Activated CD4-positive, CD25-positive, alpha-beta regulatory T cell (primary cell): Measurements from ENCODE around the gene ATP4A.
A peak's percentile ranks its signal among the peaks of the same experiment; 100 is the strongest.

ENCODE experiments used
- DNase-seq, 4 experiments: peaks; one replicate each; lab custom pipeline; 2025; lab: John Stamatoyannopoulos, UW

ATP4A gene

DNA sequence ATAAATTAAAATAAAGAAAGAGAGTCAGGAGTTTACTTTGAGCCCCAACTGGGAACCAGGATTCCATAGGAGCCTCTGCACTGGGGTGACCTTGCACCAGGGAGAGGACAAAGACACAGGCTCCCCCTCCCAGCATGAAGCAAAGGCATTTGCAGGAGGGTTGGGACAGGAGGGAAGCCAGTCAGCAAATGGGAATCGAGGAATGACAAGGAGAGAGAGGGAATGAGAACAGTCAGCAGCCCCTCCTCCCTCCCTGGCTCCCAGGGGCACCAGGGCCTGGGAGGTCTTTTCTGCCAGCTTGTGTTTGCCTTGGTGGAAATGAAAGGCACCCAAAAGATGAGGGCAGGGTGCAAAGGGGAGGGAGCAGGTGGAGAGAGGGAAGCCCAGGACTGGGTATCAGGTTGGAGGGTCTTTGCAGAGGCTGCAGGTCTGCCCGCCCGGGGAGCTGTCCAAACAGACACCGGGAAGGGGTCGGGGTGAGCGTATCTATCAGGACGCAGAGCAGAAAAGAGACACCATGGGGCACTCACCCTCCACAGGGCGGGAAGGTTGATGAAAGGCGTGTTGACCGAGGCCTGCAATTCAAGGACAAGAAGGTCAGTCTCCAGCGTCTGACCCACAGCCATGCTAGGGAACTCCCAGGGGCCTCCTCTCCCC, 39.1 kb downstream of the ATP4A start:
- no peak for DNase-seq

DNA sequence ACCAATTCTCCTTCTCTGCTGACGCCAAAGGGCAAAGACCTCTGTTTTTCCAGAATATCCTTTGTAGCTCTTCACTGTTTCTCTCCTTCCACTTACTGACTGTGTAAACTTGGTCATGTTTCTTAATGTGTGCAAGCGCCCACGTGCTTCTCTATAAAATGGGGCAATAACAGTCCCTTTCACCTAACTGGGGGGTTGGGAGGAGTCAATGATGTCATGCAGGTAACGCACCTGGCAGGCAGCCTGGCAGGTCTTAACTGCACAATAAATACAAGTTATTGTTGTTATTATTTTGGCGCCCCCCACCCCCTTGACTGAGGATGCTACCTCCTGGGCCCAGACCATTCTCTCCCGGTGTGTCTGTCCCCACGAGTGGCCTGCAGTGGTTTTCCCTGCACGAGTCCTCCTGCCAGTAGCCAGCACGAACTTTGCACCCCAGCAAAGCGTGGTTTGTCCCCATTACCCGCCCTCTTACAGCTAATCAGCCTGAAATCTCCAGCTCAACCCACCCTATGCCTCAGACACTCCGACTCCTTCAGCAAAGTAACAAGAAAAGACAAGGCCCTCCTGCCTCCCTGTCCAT, 40.6 kb downstream of the ATP4A start:
- no peak for DNase-seq

DNA sequence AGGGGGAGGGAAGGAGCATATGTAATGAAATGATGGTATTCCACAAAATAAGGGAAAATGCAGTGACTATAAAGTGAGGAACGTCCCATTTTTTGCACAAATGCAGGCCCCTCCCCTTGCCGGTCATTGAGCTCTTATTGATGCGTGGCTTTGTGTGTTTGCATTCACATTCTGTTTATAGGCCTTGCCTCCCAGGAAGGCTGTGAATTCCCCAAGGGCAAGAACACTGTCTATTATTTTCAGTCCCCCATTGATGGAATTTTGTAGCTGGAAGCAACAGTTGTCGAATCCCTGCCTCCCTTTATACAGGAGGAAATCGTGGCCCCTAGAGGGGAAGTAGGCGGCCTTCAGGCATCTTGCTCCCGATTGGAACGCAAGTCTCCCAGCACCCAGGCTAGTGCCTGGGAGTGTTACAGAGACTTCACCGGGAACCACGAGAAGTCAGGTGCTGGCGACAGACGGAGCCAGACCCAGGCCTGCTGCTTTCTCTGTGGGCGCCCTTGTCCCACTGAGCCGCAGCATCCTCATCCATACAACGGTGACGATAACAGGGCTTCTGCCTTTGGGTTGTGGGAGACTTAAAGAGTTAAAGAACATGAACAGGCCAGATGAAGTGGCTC, 42.2 kb downstream of the ATP4A start:
- no peak for DNase-seq

DNA sequence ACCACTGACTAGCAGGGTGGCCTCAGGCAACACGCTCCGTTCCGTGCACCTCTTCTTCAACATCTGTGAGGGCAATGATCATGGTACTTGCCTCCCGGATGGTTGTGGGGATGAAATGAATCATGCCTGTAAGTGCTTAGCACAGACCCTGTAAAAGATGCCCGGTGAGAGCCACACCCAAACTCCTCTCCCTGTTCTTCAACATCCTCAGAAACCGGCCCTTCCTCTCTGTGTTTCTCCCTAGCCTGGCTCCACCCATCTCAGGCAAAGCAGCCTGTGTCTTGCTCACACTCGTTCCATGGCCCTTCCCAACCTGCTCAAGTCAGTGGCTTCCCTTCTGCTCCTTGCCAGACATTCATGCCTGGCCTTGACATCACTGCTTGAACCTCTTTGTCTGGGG, 44.2 kb downstream of the ATP4A start:
- DNase-seq = no peak

DNA sequence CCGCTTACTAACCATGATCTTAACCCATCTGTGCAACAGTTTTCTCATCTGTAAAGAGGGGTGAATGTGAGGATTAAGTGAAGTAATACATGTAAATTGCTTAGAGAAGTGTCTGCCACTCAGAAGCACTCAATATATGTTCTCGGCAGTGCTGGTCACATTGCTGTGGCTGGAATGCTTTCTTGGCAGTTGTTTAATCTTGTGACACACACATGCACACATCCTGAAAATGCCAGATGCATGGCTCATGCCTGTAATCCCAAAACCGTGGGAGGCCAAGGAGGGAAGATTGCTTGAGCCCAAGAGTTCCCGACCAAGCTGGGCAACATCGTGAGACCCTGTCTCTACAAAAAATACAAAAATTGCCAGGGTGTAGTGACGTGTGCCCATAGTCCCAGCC, 45.1 kb downstream of the ATP4A start:
- DNase-seq = no peak

DNA sequence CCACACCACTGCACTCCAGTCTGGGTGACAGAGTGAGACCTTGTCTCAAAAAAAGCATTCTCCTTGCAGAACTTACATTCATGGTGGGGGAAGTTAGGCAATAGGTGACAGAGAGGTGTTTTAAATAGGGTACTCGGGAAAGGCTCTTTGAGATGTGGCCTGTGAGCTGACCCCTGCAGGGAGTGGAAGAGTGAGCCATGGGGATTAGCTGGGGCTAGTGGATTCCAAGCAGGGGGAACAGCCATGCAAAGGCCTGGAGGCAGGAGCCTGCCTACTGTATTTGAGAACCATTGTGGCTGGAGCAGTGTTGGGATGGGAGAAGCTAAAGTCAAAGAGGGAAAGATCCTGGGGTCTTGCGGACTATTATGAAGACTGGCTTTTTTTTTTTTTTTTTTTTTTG, 46.1 kb downstream of the ATP4A start:
- no peak for DNase-seq

DNA sequence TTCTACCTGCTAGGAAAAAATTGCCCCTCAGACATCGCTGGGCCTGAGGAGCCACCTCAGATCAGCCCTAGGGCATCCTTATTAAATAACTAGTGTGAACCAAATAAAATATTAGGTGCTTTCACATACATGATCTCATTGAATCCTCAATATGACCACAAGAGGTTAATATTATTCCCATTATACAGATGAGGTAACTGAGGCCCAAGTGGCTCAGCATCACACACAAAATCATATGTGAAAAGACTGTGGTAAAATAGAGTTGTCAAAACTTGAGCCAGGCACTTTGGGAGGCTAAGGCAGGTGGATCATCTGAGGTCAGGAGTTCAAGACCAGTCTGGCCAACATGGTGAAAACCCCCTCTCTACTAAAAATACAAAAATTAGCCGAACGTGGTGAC, 47.1 kb downstream of the ATP4A start:
- DNase-seq = no peak

DNA sequence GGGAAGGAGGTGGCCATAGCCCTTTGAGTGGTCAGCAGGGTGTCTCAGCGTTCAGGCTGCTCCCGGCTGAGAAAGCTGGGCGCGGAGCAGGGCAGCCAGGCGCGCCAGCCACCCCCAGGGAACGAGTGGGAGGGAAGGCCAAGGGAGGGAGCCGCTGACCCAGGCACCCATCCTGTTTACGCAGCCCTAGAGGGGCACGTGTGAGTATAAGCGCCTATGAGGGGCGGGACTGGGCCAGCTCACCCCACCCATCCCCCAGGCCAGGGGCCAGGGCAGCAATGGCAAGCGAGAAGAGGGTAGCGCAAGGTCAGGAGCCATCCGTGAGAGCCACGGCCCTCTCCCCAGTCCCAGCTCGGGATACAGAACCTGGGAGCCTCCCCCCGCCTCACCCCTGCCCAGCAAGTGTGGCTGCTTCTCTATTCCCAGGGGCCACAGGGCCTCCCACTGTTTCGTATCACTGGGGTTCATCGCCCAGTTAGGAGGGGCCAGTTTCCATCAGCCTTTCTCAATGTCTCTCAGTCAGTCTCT, 49.1 kb downstream of the ATP4A start:
- no peak for DNase-seq

DNA sequence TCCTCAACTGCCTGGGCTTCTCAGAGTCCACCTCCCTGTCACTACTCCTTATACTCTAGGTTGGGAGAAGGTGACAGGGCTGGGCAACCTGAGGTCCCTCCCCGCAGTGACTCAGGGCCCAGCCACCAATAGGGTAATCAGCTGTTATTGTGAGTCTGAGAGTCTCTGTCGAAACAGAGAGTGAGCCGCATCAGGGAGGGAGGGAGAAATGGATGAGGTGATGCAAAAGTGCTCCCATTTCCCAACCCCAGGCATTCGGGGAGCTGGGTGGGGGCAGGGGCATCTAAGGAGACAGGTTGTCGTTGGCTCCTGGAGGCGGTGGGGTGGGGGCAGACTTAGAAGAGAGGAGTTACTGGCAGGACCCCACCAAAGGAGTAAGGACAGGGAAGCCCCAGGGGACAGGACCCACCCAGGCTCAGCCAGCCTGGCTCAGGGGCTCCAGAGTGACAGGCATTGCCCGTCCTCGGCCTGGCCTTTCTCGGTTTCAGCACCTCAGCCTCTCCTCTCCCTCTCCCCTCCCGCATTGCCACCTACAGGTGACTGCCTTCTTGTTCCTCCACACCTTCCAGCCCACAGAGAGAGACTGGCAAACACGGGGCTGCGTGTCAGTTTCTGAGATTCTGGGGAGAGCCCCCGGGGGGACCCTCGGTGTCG, 49.7 kb downstream of the ATP4A start, which contains the start of gene DMKN:
Gene DMKN (minus strand): TSS at position 22 of the 654 bp plus-strand sequence. CDS start 174 bp downstream, outside the sequence.
- DNase-seq = no peak

DNA sequence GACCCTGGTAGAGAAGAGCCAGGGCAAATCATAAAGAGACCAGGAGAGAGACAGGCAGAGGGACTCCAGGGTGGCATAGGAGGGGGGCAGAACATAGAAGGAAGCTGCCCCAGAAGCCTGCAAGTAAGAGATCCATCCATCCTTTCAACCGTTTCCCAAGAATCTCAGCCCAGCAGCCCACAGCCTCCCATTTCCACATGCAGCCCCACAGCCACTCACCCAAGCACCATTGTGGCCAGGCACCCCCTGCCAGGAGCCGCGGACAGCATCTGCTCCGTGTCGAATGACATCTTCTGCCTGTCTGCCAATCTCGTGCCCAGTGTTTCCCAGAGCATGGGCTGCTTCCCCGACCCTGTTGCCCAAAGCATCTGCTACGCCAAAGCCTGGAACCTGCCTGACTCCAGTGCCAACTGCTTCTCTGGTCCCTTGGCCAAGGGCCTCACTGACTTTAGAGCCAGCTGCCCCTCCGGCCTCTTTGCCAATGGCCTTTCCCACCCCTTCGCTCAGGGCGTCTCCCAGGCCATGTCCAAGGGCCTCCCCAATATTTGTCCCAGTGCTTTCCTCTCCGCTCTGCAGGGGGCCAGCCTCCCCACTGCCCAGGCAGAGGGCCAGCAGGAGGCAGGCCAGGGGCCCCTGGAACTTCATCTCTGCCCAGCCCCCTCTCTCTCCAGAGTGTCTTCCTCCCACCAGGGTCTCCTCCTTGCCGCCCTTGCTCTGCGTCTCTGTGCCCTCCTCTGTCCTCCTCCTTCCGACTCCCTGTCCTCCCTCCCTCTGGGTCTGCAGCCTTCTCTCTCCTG, 50.4 kb downstream of the ATP4A start:
- DNase-seq = no peak

DNA sequence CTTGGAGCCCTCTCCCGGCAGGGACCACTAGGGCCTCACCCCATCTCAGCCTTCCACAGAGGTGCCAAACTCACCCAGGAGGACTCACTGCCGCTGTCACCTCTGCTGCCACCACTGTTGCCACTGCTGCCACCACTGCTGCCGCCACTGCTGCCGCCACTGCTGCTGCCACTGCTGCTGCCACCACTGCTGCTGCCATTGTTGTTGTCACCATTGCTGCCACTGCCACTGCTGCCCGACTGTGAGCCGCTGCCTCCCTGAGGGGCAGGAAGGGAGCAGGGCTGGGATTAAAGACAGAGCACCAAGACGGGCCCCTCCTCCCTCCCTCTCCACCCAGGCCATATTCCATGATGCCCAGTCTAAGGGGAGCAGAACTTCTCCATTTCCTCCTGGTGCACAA, 52.1 kb downstream of the ATP4A start:
- DNase-seq = no peak

DNA sequence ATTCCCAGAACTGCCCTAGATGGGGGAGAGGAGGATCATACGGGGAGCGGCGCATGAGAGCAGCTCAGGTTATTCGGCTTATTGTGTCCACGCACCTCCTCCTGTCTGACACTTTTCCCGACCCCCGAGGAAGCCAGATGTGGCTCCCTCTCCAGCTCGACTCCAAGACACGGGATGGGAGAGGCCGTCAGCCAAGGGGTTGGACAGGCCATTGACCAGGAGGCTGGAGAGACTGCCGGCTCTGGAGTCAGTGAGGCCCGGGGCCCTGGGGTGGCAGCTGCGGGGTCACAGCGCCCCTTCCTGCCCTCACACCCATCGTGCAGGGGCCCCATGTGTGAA, 52.9 kb downstream of the ATP4A start:
- DNase-seq = no peak

DNA sequence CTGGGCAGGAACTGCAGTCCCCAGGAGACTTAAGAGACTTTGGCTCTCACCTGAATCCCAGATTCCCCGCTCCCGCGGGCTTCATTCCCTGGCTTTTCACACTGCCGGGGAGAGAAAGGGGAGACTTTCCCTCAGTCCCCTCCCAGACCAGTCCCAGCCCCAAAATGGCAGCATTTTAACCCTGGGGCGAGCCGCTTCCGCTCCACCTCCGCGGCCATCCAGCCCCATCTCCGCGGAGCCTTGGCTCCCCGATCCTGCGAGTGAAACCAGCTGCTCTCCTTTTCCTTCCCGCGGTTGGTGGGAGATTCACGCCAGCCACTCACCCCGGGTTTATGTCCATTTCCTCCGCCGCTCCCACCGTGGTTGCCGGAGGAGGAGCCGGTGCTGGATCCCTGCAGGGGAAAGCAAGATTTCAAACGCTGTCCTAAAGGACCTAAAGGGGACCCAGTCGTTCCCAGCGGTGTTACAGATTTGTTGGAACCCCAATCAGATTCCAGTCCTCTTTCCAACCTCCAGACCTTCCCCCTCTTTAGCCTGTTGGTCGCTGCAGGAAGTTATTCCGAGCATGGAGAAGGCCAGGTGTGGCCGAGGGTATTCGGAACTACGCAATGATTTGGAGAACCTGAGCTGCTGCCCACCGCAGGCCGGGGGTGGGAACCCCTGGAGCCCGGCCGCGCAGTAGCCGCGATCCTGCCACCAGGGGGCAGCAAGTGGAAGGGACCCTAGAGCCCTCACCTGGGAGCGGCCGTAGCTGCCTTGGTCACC, 53.4 kb downstream of the ATP4A start:
- DNase-seq = peak; percentile 48 to 66 (median 58)

DNA sequence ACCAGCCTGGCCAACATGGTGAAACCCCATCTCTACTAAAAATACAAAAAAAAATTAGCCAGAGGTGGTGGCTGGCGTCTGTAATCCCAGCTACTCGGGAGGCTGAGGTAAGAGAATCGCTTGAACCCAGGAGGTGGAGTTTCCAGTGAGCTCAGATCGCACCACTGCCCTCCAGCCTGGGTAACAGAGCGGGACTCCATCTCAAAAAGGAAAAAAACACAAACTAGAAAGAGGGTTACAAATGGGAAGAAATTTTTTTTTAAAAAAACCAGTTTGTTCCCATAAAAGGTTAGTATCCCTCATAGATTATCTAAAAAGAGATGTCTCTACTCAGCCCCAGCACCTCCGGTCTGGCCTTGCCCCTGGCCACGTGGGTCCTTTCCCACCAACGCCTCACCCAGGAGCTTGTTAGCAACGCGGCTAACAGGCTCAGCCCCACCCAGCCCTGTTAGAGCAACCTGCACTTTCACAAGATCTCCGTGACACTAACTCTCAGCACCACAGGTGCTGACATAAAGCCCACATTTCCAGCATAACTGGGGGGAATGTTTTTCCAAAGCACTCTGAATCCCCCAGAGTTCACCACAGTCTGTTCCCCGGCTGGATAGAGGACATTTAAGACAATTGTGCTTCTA, 54.3 kb downstream of the ATP4A start:
- DNase-seq = no peak

DNA sequence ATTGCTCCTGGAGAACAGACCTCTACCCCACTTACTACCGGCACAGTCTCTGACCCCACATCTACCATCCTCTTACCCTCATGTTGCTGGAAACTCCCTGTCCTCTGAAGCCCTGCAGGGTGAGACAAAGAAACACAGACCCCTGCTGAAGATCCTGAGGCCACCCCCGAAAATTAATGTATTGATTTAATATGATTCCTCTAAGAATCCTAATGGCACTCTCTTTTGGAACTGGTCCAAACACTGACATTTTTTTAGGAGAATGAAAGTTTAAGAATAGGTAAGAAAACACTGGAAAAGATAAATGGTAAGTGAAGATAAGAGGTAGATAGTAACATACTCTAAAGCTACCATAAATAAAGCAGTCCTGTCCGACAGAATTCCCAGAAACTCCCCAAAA, 55.3 kb downstream of the ATP4A start:
- DNase-seq = no peak

DNA sequence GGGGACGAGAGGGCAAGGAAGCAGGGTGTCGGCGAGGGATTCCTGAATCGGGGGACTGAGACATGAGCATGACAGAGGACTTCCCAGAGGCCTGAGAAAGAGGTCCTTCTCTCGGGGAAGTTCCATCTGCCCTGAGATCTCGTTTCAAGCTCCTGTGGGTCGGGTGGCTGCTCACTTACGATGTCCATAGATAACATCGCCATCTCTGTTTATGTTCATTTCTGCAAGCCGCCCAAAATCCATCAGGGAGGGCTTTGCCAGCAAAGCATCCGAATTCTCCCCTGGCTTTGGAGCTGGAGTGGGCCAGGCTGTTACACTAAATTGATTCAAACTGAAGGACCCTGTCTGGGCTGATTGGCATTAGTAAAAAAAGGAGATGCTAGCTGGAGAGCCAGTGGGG, 55.9 kb downstream of the ATP4A start:
- no peak for DNase-seq

DNA sequence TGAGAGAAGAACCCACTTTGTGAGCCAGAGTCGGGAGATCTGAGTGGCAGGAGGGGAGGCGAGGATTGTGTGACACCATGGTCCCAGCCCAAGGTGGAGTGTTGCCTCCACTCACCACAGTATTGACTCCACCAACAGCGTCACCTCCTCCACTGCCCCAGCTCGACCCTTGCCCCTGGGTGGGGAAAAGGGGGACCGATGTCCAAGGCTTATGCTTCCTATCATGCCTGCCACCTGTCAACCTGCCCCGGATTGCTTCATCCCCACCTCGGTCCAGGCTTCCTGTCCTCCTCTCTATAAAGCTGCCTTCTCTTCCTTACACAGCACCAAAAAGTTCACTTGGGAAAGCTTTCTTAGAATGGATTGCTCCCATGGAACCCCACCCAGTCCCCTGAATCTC, 57.4 kb downstream of the ATP4A start:
- DNase-seq = no peak

DNA sequence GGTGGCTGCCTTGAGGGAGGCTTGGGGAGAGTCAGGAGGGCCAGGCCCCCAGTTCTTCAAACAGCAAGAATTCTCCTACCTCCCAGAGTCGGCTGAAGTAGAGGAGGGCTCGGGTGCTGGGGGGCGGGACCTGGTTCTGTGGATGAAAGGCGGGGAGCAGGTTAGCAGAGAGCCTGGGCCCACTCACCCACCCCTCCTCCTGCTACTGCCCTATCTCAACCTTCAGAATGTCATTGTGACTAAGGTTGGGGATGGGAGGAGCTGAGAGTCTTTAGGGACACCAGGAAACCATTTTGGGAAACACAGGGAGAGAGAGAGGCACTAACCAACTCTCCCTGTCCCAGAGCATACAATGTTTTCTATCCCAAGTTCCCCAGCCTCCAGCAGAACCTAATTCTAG, 60.7 kb downstream of the ATP4A start:
- DNase-seq = no peak

DNA sequence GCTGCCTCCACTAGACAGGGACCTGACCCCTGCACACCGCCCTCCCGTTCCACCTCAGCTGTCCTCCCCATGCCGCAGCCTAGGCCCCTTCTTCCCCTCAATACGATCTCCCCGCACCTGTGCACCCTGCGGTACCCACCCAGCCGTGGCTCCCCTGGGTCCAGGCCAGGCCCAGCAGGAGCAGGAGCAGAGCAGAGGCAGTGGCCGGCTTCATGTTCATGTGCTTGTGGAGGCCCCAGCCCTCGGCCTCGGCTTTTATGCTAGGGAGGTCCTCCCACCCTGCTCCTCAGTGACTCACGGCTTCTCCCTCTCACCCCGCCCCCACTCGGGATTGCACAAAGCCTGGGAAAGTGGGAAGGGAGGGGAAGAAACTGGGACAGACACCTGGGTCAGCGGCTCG, 61.8 kb downstream of the ATP4A start:
- no peak for DNase-seq

DNA sequence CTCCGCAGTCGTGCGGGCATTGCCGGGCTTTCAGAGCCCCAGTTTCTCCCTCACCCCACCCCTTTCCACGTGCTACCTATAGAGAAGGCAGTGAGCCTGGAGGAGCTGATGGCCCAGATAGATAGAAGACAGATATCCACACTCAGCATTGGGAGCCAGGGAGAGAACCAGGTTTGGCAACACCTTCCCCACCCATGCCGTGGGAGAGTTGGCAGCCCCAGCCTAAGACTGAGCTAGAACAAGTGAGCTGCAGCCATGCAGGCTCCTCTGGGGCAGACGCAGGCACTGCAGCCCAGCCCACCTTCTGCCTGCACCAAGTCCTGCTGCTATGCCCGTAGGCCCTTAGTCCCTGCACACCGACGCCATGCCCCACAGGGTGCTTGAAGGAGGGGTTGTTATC, 62.8 kb downstream of the ATP4A start:
- DNase-seq = no peak
